Stimulated activated CD4-positive, alpha-beta T cell treated with anti-CD3 and anti-CD28 coated beads, Interleukin-4, amount 100 ng/mL, for 48 hours (primary cell): ENCODE results near the gene PRSS3.
"Not testable (repeated sequence)": the region's sequence is repeated elsewhere in the genome, so short reads cannot be mapped to it uniquely, and the experiment has no call there.

Experiments used
- DNase-seq, 2 donors: peaks; one replicate each; pipeline ENCODE4 v3.0.0-alpha.2; 2020; ENCODE audit warnings: low read depth in 2 of 2

Gene PRSS3

DNA sequence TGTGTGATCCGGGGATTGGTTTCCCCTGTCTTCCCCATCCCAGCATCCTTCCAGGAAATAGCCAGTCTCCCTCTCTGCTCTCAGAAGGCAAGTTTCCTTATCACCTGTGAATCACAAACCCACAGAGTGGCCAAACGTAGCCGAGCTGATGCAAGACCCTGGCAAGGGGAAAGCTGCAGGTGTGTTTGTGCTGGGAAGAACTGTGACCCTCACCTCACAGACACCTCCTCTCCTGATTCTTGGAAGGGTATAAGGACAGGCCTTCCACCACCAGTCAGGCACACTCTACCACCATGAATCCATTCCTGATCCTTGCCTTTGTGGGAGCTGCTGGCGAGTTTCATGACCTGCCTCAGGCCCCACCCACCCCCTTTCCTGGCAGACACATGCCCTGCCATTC lies at the start of gene PRSS3:
Gene PRSS3, plus strand, starts transcription at position 281 of the 400 bp plus-strand sequence. Its CDS starts 13 bp downstream, at position 294.
- DNase-seq = no peak

DNA sequence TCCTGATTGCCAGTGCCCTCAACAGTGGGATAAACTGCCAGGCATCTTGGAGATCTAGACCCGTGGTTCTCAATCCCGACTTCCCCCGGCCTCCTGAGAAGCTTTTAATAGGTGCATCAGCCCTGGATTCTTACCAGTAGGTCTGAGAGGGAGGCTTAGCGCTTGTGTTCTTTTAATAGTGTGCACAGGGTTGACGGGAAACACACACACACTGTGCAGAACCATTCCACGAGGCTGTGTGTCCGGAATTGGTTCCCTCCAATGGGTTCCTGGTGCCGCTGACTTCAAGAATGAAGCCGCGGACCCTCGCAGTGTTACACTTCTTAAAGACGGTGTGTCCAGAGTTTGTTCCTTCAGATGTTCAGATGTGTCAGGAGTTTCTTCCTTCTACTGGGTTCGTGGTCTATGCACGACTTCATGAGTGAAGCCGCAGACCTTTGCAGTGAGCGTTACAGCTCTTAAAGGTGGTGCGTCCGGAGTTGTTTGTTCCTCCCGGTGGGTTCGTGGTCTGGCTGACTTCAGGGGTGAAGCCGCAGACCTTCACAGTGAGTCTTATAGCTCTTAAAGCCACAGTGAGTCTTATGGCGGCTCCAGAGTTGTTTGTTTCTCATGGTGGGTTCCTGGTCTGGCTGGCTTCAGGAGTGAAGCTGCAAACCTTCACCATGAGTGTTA lies 46.6 kb upstream of the PRSS3 start:
- no peak for DNase-seq

DNA sequence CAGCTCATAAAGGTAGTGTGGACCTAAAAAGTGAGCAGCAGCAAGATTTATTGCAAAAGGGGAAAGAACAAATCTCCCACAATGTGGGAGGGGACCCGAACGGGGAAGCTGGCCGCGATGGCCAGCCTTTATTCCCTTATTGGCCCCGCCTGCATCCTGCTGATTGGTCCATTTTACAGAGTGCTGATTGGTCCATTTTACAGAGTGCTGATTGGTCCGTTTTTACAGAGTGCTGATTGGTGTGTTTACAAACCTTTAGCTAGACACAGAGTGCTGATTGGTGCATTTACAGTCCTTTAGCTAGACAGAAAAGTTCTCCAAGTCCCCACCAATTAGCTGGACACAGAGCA lies 46.1 kb upstream of the PRSS3 start:
- DNase-seq = not testable (repeated sequence)

DNA sequence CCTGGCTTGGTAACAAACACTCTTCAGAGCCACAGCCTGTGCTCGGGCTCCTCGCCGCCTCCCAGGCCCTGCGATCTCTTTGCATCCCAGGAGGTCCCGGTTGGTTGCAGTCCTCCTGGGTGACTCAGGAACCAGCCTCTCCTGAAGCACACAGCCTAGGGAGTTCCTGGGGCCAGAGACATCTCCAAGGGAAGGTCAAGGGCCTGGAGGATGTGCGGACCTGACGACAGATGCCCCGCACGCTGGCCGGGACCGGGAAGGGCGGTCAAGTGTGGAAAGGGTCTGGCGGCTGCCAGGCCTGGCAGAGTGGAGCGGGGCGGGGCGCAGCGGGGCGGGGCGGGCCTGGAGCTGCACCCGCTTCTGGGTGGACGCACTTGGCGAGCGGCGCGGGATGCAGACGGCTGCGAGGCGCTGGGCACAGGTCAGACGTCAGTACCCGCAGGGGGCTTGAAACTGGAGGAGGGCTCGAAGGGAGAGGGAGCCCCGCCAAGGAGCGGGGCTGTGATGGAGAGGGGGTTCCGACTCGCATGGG lies 45.0 kb upstream of the PRSS3 start:
- no peak for DNase-seq

DNA sequence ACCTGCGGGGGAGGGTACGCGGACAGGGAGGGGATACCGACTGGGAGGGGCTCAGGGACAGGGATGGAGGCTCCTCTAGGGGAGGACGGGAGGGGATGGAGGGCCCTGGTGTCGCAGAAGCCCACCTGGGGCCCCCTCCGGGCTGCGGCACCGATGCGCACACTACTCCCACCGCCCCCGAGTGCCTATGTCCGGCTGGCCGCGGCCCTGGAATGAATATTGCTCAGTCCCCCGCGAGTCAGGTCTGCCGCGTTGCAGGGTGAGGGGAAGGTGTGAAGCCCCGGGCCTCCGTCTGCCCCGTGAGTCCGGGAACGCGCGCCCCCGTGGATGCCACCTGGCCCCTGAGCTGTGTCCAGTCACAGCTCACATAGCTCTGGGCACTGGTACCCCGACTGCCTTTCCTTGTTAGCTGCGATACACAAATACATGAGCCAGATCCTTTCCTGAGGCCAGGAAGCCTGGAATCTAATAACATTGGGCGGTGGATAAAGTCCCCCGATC lies 44.5 kb upstream of the PRSS3 start:
- no peak for DNase-seq

DNA sequence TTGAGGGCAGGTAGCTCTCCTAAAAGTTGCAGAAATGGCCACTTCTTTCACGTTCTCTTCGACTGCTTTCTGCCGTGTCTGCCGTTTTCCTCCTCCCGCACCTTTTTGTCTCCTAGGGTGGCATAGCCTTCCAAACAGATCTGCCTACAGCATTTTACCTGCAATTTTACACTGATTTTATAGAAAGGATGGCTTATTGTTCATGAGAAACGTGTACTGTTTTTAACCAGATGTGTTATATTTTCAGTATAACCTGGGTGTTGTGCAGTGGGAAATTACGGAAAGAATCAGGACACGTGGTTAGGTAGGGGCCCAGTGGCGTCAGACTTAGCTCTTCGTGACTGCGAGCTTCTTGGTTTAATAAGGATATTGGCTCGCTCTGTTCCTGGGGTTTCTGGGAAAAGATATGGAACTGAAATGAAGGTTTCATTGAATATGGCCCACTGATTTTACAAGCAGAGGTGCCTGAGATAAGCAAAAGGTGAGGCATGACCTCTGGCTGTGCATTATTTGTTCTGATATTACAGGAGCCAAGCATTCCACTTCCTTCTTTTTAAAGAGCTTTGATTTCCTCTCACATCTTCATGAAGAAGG lies 43.7 kb upstream of the PRSS3 start:
- no peak for DNase-seq

DNA sequence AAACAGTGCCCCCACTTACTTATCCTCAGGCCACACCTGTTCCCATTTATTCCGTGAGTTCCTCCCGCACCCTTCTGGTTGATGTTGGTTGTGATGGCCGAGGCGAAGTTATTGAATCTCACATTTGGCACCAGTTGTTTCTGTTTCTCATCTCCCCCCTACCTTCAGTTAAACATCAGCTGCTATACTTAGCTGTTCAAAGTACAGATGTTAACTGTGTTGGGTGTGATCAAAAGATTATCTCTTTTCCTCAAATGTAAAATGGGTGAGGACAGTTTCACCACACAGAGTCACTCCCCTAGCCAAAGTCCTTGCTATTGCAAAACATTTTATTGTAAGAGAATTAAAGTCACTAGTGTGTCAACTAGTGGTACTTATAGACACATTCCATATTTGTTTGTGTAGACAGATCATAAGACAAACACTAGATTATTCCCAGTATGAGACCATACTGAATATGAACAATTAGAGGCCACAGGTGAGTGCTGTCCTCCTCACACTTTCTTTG lies 43.2 kb upstream of the PRSS3 start:
- DNase-seq = no peak

DNA sequence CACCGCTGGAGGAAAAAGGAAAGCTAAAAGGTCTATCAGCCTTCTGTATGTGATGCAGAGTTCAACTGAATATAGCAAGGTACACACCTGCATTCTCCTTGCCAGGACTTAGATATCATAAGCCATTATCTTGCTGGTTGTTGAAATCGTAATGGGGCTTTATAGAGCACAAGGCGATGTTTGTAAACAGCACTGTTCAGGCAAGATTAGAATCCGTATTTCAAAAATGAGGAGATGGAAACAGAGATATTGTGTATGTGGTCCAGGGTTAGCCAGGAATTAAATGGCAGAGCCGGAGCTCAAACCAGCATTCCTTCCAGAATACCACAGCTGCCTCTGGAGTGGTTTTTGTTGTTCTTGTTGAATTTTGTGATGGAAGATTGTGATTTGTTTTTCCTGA lies 42.6 kb upstream of the PRSS3 start:
- DNase-seq = not testable (repeated sequence)

DNA sequence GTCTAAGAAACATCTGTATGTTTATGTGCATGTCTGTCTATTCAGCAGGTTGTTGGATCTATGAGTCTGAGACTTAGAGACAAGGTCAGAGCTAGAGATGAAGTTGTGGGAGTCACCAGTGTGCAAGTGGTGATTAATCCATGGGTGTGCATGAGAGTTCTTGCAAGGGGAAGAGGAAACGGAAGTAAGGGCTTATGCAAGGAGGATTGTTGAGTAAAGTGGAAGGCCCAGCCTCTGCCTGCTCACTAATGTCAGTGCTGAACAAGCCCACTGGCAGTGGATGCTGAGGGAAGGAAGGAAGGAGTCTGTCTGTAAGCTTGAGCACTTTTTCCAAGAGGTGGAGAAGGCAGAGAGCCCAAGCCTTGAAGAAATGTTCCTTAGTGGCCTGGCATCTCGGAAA lies 35.7 kb upstream of the PRSS3 start:
- DNase-seq = not testable (repeated sequence)

DNA sequence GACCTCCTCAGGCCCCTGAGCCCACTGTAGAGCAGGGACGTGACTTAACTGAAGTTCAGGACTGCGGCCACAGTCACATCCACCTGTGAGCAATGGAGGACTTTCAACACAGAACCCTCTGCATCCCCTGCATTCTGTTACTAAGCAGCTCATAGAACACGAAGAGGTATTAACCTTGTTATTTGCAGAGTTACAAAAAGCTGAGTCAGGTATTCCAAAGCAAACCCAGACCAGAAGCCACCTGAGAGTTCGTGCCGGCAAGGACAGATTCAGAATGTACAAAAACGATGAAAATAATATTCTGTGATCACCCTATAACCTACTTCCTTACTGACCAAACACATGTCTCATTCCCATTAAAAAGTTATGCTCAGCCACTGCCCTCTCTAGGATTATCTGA lies 33.0 kb upstream of the PRSS3 start:
- no peak for DNase-seq

DNA sequence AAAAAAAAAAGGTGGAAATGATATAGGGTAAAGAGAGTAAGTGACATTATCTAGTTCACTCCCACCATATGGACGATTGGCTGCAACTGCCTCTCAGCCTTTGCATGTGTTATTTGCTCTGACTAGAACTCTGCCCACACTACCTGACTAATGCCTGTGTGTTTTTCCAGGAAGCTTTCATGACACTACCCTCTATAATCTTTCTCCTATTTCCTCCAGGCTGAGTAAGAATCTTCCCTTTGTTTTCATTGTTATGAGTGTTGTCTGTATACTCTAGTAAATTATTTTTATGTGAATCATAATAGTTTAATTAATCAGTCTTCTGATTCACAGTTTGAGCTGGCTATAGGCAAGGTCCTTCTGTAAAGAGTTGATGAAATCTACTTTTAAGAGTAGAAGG lies 31.7 kb upstream of the PRSS3 start:
- DNase-seq = not testable (repeated sequence)

DNA sequence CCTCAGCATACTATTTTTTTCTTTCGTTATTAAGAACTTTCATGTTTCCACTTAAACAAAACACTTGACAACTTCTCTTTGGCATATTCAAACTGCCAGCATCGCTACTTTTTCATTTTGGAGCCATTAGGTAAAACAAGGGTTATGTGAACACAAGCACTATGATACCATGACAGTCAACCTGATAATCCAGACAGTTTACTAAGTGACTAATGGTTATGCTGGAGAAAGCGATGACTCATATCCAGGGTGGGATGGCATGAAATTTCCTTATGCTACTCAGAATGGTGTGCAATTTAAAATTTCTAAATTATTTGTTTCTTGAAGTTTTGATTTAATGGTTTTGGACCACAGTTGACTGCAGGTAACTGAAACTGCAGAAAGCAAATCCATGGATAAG lies 29.9 kb upstream of the PRSS3 start:
- DNase-seq = no peak

DNA sequence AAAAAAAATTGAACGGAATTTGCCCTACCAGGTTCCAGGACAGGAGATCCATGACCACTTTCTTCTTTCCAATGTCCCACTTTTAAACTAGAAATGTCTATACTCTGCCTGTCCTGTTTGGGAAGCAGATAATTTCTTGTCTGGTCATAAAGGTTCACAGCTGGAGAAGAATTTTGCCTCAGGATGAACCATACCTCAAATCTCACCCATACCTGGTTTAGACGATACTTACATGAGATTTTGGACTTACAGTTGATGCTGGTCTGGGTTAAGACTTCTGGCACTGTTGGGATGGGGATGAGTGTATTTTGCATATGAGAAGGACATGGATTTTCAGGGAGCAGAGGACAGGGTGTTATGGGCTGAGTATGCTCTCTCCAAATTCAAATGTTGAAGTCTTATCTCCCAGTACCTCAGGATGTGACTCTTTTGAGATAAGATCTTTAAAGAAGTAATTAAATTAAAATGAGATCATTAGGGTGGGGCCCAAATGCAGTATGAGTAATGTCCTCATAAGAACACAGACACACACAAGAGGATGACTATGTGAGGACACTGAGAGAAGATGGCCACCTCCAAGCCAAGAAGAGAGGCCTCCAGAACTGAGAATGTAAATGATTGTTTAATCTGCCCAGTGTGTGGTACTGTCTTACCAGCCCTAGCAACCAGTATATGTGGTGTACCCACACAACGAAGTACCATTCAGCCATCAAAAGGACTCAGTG lies 25.0 kb upstream of the PRSS3 start:
- not testable (repeated sequence) for DNase-seq

DNA sequence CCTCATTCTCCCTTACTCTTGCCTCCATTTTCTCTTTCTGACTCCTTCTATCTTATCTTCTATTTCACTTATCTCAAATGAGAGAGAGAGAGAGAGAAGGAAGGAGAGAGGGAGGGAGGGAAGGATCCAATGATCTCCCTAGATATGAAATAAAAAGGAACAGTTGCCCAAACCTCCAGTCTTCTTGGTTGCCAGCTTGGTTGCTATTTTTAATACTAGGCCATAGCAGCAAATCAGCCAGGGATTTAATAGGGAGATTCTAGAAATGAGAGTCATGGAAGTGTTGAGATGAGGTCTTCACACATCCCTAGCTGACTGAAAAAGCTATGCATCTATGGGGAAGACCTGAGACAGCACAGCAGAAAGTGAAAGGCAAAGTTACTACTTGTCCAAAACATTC lies 22.2 kb upstream of the PRSS3 start:
- not testable (repeated sequence) for DNase-seq

DNA sequence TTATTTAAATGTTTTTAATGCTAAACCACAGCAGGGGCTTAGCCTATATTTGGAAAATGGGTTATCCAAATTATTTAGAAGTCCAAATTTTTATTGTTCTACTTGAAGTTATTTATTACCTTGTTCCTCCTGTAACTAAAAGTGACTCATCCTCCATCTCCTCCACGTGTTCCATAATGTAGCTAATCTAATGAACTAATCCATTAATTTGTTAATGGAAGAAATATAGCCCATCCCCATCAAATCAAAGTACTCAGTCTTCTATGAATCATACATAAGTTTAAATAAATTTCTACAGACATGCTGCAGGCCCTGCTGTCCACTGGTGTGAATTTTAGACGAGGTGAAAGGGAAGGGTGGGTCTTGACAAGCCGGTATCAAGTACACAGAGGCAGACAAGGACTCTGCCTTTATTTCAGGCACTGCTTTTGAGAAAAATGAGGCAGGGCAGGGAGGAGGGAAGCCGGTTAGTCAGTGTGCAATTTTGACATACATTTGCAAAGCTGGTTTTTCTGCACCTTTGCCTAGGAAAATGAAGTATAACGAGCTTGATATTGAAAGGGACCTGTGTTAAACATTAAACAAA lies 21.2 kb upstream of the PRSS3 start:
- DNase-seq = not testable (repeated sequence)

DNA sequence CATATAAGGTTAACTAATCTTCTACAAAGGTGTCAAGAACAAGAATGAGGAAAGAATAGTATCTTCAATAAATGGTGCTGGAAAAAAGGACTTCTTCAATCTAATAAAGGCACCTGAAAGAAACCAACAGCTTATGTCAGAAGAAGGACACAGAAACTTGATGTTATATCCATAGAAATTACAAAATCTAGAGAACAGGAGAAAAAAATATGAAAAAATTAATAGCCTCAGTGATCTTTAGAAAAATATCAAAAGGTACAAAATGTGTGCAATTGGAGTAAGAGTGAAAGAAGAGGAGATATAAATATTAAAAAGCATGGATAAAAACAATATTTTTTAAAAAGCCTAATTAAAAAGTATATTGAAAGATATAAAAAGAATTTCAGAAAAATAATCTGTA lies 18.8 kb upstream of the PRSS3 start:
- no peak for DNase-seq

DNA sequence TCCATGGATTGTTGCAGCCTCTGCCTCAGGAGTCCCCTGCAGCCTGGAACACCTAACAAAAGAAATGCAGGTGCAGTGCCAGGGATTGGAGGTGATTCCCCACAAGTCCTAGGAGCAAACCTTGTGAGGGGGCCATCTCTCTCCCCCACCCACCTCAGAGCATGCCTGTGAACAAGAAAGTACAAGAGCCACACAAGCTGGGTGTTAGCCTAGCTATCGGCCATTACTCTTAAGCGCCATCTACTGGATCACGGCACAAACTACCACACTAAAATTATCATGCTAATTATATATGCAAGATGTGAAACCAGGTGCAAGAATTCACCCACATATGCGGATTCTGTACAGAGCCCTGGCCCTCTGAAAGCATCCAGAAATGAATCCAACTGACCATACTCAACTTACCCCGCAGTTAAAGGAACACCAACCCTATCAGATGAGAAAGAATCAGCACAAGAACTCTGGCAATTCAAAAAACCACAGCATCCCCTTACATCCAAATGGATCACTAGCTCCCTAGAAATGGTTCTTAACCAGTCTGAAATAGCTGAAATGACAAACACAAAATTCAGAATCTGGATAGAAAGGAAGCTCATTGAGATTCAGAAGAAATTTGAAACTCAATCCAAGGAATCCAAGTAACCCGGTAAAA lies 16.5 kb upstream of the PRSS3 start:
- peak; percentile 22 to 28 for DNase-seq

DNA sequence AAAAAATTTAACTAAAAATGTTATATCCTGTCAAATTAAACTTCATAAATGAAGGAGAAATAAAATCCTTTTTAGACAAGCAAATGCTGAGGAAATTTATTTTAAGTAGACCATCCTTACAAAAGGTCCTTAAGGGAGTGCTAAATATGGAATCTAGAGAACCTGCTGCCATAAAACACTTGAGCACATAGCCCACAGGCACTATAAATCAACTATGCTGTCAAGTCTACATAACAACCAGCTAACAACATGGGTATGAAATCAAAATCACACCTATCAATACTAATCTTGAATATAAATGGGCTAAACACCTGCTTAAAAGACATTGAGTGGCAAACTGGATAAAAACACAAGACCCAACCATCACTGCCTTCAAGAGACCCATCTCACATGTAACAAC lies 15.1 kb upstream of the PRSS3 start:
- DNase-seq = no peak

DNA sequence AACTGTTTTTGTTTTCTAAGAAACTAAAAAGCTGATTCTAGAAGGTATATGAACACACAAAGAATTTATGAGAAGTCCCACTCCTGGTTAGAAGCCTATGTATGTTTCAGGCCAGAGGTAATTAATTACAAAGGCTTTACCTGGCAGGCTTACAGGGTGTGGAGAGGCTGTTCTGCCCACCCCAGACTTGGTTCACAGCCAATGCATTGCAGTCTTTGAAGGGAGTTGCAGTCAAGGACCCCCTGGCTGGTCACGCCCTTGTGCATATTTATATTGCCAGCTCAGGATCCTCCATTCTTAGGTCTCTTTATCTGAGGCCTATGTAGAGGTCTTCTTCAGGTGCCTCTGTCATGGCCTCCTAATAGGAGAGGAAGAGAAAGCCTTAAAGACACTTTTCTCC lies 13.6 kb upstream of the PRSS3 start:
- DNase-seq = no peak

DNA sequence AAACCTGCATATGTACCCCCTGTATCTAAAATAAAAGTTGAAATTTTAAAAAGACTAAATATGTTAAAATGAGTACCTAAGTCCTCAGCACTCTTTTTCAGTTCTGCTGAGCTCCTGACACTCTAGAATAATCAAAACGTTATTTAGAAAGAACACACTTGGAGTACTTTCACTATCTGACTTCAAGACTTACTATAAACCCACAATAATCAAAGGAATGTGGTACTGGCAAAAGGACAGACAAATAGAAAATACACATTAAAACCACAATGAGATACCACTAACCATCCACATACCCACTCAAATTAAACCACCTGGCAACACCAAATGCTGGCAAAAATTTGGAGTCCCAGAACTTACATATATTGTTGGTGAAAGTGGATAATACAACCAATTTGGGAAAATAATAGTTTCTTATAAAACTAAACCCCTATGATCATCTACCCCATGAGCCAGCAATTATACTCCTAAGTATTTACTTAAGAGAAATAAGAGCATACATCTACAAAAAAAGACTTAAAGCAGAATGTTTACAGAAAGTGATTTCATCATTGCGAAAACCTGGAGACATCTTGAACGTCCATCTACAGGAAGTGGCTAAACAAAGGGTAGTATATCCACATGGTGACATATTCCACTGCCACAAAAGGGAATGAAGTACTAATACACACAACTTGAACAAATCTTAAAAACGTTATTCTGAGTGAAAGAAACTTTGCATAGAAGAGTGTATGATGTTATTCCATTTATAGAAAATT lies 12.8 kb upstream of the PRSS3 start:
- no peak for DNase-seq

DNA sequence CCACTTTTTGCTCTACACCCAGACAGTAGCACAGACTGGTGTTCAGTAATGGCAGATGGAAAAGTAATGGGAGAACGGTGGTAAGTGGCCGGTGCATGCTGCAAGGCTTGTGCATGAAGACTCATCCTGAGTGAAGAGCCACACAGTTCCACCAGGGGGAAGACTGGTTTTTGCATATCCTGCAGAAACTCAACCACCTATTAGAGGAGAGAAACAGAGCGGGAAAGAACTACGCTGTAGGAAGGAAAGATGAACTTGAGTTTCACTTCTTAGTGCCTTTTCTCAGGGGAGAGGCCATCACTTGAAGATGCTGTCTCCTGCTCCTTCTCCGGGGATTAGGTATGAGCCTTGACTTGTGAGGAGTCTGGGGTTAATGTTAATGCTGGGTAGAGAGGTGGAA lies 9.4 kb upstream of the PRSS3 start:
- no peak for DNase-seq
